GM19193 (cell line): ENCODE results near the gene TCL1A.
A peak's percentile ranks its signal among the peaks of the same experiment; 100 is the strongest.

Experiments
- POLR2A ChIP-seq: IDR thresholded peaks from 4 replicates; pipeline ENCODE4 v1.6.1; 2011; ENCODE audit not compliant: insufficient read depth, insufficient read length; ENCODE audit errors: extremely low read depth

Gene TCL1A

DNA sequence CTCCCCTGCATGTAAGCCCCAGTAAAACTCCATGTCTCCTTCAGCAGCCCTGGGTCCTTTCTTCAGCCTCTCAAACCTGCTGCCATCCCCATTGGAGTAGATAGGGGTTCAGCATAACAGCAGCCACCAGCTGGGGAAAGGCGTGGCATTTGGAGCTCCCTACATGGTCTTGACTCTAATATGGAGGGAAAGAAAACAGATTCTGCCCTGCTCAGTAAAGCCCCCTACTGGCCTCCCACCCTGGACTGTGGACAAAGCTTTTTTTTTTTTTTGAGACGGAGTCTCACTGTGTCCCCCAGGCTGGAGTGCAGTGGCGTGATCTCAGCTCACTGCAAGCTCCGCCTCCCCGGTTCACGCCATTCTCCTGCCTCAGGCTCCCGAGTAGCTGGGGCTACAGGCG is 48.4 kb downstream of the TCL1A start:
- peak; percentile 15 for TF ChIP-seq POLR2A

DNA sequence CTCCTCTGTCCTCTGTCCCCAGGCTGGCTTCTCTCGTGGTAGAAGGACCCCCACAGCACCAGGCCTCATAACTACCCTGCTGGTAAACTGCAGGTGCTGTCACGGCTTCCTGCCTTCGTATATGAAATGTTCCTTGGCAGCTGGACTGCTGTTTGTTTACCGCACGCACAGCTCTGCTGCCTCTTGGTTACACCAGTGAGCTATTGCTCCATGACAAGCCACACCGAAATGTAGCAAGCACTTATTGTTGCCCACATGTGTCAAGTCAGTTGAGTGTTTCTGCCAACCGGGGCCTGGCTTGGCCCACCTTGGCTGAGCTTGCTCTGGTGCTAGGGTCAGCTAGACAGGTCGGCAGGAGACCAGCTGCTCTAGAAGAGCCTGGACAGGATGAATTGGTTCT is 49.4 kb downstream of the TCL1A start:
- no peak for TF ChIP-seq POLR2A

DNA sequence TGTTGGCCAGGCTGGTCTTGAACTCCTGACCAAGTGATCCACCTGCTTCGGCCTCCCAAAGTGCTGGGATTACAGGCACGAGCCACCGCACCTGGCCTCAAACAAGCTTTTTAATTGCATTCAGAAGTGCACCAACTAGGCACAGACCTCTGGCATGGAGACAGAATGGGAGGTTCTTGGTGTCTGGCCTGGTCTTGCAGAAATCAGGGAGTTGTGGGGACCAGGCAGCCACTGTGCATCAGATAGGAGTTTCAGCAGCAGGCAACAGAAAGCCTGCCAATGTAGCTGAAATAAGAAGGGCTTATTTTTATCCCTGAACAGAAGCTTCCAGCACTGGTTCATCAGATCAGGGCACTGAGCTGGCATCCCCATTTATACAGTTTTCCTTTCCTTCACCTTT is 49.9 kb downstream of the TCL1A start:
- no peak for TF ChIP-seq POLR2A

DNA sequence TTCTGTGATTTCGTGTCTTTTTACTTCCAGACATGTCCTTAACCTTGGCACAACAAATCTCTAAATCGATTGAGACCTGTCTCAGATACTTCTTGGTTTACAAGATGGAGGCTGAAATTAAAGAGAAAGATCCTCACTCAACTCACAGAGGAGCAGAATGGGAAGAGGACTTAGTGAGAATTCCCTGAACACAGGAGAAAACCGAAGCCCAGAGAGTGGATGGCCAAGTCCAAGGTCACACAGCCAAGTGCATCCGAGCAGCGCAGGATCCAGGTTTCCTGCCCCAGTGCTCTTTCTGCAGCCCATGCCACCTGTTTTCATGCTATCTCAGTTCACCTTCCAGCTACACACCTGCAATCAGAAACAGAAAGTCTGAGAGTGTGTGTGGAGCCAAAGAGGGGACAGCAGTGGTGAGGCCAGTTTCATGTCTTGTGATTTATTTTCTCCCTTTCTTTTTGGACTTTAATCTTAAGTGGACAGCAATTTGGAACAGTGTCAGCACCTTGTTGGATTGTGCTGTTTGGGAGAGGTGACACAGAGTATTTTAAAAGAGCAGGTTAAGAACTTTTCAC is 50.6 kb downstream of the TCL1A start:
- TF ChIP-seq POLR2A = peak; percentile 14

DNA sequence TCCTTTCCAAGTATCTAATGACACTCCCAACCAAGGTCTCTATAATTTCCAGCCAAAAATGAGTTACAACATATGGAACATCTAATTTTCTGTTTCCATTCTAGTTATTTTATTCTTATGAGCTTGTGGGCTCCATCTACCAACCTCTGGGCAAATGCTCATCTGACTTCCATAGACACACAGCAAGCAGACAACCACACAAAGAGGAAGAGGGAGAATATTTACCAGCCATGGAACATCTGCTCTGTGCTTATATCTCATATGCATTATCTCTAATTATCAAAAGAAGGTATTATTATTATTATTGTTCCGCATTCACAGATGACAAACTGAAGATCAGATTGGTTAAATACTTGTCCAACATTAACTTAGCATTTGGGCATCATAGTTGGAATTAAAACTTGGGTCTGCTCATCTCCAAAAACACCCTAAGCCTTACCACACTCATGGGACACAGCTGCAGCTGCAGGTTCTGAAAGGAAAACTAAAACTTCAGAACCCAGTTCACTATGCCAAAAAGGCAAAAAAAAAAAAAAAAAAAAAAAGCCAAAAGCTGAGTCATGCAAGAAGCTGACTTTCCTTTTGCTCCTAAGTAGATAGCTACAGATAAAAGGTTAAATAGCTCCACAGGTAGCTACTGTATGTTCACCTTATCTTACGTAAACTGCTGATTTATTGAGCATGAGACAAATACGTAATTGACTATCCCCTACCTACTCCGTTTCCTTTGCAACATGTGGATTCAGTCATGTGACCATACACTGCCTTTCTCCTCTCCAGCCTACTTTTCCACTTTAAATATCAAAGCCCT is 51.3 kb downstream of the TCL1A start:
- TF ChIP-seq POLR2A = no peak

DNA sequence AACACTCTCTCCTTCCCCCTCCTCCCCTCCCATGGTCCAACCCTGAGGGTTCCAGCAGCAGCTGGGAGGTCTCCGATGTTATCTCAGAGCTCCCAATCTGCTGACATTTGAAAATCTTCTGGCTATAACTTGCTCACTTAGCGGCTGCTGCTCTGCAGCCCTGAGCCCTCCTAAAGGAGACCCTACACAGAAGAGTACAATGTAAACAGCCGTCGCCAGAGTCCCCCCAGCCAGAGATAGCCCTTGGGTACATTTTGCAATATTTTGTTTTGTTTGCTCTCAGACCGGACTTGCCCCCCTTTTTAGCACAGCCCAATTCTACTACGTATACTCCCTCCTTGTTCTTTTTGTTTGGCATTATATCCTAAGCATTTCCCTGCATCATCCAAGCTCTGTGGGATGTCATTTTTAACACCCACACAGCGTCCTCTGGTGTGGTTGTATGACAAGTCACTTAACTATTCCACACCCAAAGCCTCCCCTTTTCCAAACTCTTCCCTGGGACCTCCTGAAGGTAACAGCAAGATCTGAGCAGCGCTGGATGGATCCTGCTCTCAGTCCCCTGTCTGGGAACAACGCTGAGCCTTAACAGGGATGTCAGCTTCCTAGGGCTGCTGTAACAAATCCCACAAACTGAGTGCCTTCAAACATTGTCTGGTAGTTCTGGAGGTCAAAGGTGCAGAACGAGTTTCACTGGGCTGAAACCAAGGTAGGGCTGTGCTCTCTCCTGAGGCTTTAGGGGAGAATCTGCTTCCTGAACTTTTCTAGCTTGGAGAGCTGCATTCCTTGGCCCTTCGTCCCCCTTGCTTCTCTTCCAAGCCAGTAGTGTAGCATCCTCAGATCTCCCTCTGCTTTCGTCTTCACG is 53.0 kb downstream of the TCL1A start:
- no peak for TF ChIP-seq POLR2A

DNA sequence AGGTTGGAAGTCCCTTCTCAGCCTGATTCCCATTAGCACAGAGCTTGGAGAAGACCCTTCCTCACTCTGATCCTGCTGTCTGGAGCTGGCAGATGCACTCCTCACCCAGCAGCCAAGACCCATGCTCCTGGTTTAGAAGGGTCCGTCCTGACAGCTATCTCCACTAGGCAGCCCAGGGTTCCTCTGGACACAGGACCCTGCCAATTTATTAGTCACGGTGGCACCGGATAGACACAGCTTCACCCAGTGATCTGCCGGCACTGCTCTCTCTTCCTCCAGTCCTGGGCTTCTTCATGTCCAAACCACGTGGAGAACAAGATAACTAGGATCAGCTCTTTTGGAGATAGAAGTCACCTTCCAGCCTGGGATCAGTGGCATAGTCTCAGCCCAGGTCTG is 53.9 kb downstream of the TCL1A start:
- TF ChIP-seq POLR2A = no peak
